ENCODE data around the gene CYP4F2. TPM values are rescaled to one million over a fixed set of nuclear protein-coding genes. Genes with fewer than 3 reads are reported as not detected.

CYP4F2 gene
- polyA plus RNA-seq, 1 donor from 2014 or later = not detected

DNA sequence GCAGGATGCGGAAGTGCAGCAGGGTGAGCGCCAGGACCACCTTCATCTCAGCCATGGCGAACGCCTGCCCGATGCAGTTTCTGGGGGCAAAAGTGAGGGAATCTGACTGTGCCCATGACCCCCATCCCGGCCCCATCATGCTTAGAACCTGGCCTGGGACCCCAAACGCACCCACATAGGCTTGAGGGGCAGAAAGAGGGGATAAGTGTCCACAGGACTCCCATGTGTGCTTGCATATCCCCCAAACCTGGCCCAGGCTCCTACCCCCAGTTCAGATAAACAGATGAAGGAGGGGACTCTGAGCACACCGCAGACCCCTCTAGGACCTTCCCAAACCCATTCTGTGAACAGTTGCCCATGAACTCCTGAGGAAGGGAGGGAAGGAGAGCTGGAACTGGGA is 16.0 kb upstream of the CYP4F2 start:
- Histone ChIP-seq H3K4me2 (ENCODE audit: low read length) (no peak overlapping the region), H3K9me3 (ENCODE audit: low read length) (peaks cover 6% of the 10 kb centered on the region), H3K27me3 (ENCODE audit: insufficient read depth, low read depth, low read length) (no peaks in the 10 kb centered on the region), H4K20me1 (ENCODE audit: insufficient read depth) (no peaks in the 10 kb centered on the region), H3K79me2 (replicated peaks; ENCODE audit: insufficient read depth, low read length) (no peaks in the 10 kb centered on the region), H3K9me2 (ENCODE audit: insufficient read depth, low read length) (no peaks in the 10 kb centered on the region), H3K27ac (ENCODE audit: low read length) (no peak overlapping the region), H3K4me3 (ENCODE audit: low read length) (no peak overlapping the region), H2AFZ (ENCODE audit: low read depth, low read length) (no peak overlapping the region), H3K36me3 (ENCODE audit: insufficient read depth, low read length) (no peaks in the 10 kb centered on the region), H3F3A (ENCODE audit: insufficient read depth, low read length, poor library complexity, severe bottlenecking) (no peaks in the 10 kb centered on the region), H3K9ac (ENCODE audit: low read length) (no peak overlapping the region)
- TF ChIP-seq EP300 (conservative IDR thresholded peaks at IDR 0.05; ENCODE audit: poor library complexity, severe bottlenecking) = no peak
- no peak for TF ChIP-seq SMC3 (conservative IDR thresholded peaks at IDR 0.05; ENCODE audit: poor library complexity)
- TF ChIP-seq POLR2AphosphoS5 (IDR thresholded peaks at IDR 0.05) = no peak
- TF ChIP-seq, protein P1, sequence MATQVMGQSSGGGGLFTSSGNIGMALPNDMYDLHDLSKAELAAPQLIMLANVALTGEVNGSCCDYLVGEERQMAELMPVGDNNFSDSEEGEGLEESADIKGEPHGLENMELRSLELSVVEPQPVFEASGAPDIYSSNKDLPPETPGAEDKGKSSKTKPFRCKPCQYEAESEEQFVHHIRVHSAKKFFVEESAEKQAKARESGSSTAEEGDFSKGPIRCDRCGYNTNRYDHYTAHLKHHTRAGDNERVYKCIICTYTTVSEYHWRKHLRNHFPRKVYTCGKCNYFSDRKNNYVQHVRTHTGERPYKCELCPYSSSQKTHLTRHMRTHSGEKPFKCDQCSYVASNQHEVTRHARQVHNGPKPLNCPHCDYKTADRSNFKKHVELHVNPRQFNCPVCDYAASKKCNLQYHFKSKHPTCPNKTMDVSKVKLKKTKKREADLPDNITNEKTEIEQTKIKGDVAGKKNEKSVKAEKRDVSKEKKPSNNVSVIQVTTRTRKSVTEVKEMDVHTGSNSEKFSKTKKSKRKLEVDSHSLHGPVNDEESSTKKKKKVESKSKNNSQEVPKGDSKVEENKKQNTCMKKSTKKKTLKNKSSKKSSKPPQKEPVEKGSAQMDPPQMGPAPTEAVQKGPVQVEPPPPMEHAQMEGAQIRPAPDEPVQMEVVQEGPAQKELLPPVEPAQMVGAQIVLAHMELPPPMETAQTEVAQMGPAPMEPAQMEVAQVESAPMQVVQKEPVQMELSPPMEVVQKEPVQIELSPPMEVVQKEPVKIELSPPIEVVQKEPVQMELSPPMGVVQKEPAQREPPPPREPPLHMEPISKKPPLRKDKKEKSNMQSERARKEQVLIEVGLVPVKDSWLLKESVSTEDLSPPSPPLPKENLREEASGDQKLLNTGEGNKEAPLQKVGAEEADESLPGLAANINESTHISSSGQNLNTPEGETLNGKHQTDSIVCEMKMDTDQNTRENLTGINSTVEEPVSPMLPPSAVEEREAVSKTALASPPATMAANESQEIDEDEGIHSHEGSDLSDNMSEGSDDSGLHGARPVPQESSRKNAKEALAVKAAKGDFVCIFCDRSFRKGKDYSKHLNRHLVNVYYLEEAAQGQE (IDR thresholded peaks at IDR 0.05; ENCODE audit: borderline replicate concordance) = no peak
- no peak for TF ChIP-seq RAD21 (conservative IDR thresholded peaks at IDR 0.05)
- TF ChIP-seq TAF1 (IDR thresholded peaks at IDR 0.05; ENCODE audit: low read depth) = no peak
- TF ChIP-seq, protein P2, sequence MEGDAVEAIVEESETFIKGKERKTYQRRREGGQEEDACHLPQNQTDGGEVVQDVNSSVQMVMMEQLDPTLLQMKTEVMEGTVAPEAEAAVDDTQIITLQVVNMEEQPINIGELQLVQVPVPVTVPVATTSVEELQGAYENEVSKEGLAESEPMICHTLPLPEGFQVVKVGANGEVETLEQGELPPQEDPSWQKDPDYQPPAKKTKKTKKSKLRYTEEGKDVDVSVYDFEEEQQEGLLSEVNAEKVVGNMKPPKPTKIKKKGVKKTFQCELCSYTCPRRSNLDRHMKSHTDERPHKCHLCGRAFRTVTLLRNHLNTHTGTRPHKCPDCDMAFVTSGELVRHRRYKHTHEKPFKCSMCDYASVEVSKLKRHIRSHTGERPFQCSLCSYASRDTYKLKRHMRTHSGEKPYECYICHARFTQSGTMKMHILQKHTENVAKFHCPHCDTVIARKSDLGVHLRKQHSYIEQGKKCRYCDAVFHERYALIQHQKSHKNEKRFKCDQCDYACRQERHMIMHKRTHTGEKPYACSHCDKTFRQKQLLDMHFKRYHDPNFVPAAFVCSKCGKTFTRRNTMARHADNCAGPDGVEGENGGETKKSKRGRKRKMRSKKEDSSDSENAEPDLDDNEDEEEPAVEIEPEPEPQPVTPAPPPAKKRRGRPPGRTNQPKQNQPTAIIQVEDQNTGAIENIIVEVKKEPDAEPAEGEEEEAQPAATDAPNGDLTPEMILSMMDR (IDR thresholded peaks at IDR 0.05; ENCODE audit: poor library complexity, severe bottlenecking) = no peak
- no peak for TF ChIP-seq MXI1 (conservative IDR thresholded peaks at IDR 0.05; ENCODE audit: poor library complexity, severe bottlenecking)
- TF ChIP-seq EZH2 (IDR thresholded peaks at IDR 0.05; ENCODE audit: borderline replicate concordance, insufficient read depth, low read length, poor library complexity, severe bottlenecking) = no peak

DNA sequence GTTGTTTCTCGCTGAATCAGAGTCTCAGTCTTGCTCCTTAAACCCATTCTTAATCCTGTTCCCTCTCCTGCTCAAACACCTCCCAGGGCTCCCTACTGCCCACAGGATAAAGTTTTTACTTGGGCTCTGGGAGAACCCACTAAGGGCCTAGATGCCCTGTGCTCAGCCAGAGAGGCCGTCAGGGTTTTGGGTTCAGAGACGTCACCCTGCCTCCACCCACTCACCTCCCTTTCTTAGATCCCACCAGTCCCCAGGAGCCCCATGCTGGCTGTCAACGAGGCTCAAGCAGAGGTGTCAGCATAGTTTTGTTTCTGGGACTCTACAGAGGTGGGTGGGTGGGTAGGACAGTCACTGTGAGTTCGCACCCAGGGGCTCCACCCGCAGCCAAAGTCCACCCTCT is 15.5 kb upstream of the CYP4F2 start:
- TF ChIP-seq POLR2AphosphoS5 (IDR thresholded peaks at IDR 0.05) (no peak), SMC3 (conservative IDR thresholded peaks at IDR 0.05; ENCODE audit: poor library complexity) (no peak), MXI1 (conservative IDR thresholded peaks at IDR 0.05; ENCODE audit: poor library complexity, severe bottlenecking) (no peak), RAD21 (conservative IDR thresholded peaks at IDR 0.05) (no peak), TAF1 (IDR thresholded peaks at IDR 0.05; ENCODE audit: low read depth) (no peak), EZH2 (IDR thresholded peaks at IDR 0.05; ENCODE audit: borderline replicate concordance, insufficient read depth, low read length, poor library complexity, severe bottlenecking) (no peak), EP300 (conservative IDR thresholded peaks at IDR 0.05; ENCODE audit: poor library complexity, severe bottlenecking) (no peak)
- TF ChIP-seq, protein P2 (IDR thresholded peaks at IDR 0.05; ENCODE audit: poor library complexity, severe bottlenecking) = no peak
- TF ChIP-seq, protein P1 (IDR thresholded peaks at IDR 0.05; ENCODE audit: borderline replicate concordance) = no peak
- H3K9me3 ChIP-seq (ENCODE audit: low read length) = peaks cover 6% of the 10 kb centered on the region

More for the DNA sequence above, 15.5 kb upstream of the CYP4F2 start:
- no peak overlapping the region for H3K4me2 ChIP-seq (ENCODE audit: low read length)
- no peak overlapping the region for H3K4me3 ChIP-seq (ENCODE audit: low read length)
- no peak overlapping the region for H3K9ac ChIP-seq (ENCODE audit: low read length)
- H2AFZ ChIP-seq (ENCODE audit: low read depth, low read length) = no peak overlapping the region
- H4K20me1 ChIP-seq (ENCODE audit: insufficient read depth) = no peaks in the 10 kb centered on the region
- H3K36me3 ChIP-seq (ENCODE audit: insufficient read depth, low read length) = no peaks in the 10 kb centered on the region
- no peaks in the 10 kb centered on the region for H3K27me3 ChIP-seq (ENCODE audit: insufficient read depth, low read depth, low read length)
- no peak overlapping the region for H3K27ac ChIP-seq (ENCODE audit: low read length)
- no peaks in the 10 kb centered on the region for H3K79me2 ChIP-seq (replicated peaks; ENCODE audit: insufficient read depth, low read length)
- H3F3A ChIP-seq (ENCODE audit: insufficient read depth, low read length, poor library complexity, severe bottlenecking) = no peaks in the 10 kb centered on the region
- no peaks in the 10 kb centered on the region for H3K9me2 ChIP-seq (ENCODE audit: insufficient read depth, low read length)

Measured in neural cell (in vitro differentiated cells).